Measurements from ENCODE around the gene RPL10A. TPM values are rescaled to one million over a fixed set of nuclear protein-coding genes. Genes with fewer than 3 reads are reported as not detected.

The RPL10A gene
- total RNA-seq, 1 donor from 2014 or later = 643 TPM

DNA sequence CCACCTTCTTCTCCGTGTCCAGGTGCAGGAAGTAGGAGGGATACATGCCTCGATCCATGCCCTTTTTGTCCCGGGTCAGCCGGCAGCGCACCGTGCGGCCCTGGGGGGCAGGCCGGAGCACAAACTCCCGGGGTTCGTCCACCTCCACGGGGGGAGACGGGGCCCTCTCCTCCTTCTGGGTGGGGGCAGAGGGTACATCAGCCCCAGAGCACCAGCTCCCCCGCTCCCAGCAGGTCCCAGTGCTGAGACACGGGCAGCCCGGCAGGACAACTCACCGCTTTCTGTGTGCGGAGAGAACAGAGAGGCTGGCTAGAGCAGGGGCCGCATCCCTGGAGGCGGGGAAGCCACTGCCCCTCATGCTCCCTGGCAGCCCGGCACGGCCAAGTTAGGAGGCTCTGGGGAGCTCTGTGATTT is 37.8 kb downstream of the RPL10A start:
- intact Hi-C loops (cut with DNase I) = no loop called here
- Histone ChIP-seq H3K9me3 (no peaks in the 10 kb centered on the region), H3K4me3 (no peak overlapping the region), H3K36me3 (no peaks in the 10 kb centered on the region), H3K4me1 (no peaks in the 10 kb centered on the region), H3K27me3 (peaks cover 10% of the 10 kb centered on the region), H3K27ac (no peak overlapping the region)
- DNase-seq (ENCODE audit: low spot score in 2 of 2) = no peak
- TF ChIP-seq, protein P1, sequence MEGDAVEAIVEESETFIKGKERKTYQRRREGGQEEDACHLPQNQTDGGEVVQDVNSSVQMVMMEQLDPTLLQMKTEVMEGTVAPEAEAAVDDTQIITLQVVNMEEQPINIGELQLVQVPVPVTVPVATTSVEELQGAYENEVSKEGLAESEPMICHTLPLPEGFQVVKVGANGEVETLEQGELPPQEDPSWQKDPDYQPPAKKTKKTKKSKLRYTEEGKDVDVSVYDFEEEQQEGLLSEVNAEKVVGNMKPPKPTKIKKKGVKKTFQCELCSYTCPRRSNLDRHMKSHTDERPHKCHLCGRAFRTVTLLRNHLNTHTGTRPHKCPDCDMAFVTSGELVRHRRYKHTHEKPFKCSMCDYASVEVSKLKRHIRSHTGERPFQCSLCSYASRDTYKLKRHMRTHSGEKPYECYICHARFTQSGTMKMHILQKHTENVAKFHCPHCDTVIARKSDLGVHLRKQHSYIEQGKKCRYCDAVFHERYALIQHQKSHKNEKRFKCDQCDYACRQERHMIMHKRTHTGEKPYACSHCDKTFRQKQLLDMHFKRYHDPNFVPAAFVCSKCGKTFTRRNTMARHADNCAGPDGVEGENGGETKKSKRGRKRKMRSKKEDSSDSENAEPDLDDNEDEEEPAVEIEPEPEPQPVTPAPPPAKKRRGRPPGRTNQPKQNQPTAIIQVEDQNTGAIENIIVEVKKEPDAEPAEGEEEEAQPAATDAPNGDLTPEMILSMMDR (IDR thresholded peaks at IDR 0.05) = no peak

DNA sequence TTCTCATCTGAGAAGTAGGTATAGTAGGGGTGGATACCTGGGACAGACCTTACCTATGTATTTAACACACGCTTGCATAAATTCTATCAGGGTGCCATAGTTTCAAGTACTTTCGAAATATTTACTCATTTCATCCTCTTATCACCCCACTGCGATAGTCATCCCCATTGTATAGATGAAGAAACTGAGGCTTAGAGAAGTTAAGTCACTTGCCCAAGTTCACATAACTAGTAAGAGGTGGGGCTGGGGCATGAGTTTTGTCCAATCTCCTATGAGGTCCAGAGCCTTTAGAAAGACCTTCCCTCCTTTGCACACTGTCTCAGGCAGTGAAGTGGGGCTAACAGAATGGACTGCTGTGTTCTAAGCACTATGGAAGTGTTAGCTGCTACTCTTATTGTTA is 38.3 kb downstream of the RPL10A start:
- Histone ChIP-seq H3K27ac (no peak overlapping the region), H3K4me3 (no peak overlapping the region), H3K36me3 (no peaks in the 10 kb centered on the region), H3K27me3 (peaks cover 10% of the 10 kb centered on the region), H3K4me1 (peaks cover under 1 to 2% of the 10 kb centered on the region in 2 donors), H3K9me3 (no peaks in the 10 kb centered on the region)
- TF ChIP-seq, protein P1 (IDR thresholded peaks at IDR 0.05) = no peak
- no peak for DNase-seq (ENCODE audit: low spot score in 2 of 2)
- intact Hi-C loops (cut with DNase I) = no loop called here

GRCh38 chr6:35507221-35507620 is 39.0 kb downstream of the RPL10A start:
- Histone ChIP-seq H3K36me3 (no peaks in the 10 kb centered on the region), H3K9me3 (no peaks in the 10 kb centered on the region), H3K4me1 (peaks cover 2 to 3% of the 10 kb centered on the region in 2 donors), H3K4me3 (no peak overlapping the region), H3K27me3 (peaks cover 17% of the 10 kb centered on the region), H3K27ac (no peak overlapping the region)
- intact Hi-C loops (cut with DNase I) = no loop called here
- DNase-seq (ENCODE audit: low spot score in 2 of 2) = no peak
- TF ChIP-seq, protein P1 (IDR thresholded peaks at IDR 0.05) = no peak

DNA sequence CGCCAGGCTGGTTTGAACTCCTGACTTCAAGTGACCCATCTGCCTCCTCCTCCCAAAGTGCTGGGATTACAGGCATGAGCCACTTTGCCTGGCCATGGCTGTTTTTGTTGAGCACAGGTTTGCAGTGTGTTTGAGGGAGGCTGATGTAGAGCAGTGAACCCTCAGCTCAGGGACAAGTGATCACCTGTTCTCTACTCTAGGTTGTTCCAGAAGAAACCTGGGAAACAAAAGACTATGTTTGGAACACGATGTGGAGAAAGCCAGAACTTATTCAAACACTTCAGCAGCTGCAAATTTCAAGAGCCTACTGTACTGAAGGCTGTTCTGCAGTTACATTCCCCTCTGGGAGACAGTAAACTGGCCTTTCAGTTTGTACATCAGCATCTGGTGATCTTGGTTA is 39.8 kb downstream of the RPL10A start:
- DNase-seq (ENCODE audit: low spot score in 2 of 2) = no peak
- peaks cover 2 to 3% of the 10 kb centered on the region in 2 donors for H3K4me1 ChIP-seq
- no peaks in the 10 kb centered on the region for H3K9me3 ChIP-seq
- H3K36me3 ChIP-seq = no peaks in the 10 kb centered on the region
- no peak overlapping the region for H3K27ac ChIP-seq
- TF ChIP-seq, protein P1 (IDR thresholded peaks at IDR 0.05) = no peak
- H3K4me3 ChIP-seq = no peak overlapping the region
- peaks cover 17% of the 10 kb centered on the region for H3K27me3 ChIP-seq
- intact Hi-C loops (cut with DNase I) = no loop called here

DNA sequence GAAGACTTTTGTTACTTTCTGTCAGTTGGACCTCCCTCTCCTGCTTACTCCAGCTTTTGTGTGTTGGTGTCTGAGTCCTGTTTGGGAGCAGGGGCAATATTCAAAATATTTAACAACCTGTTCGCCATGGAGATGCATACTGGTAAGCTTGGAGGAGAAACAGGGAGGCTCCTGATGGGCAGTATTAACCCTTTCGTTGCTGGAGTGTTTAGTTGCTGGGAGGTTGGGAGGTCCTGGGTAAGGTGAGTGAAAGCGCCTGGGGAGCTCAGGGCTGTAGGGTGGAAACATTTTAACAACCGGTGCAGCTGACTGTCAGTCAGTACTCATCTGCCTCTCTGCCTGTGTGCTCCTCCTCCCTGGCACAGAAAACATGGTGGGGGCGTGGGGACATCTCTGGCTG is 40.3 kb downstream of the RPL10A start:
- TF ChIP-seq, protein P1 (IDR thresholded peaks at IDR 0.05) = no peak
- H3K4me3 ChIP-seq = no peak overlapping the region
- peaks cover 2 to 3% of the 10 kb centered on the region in 2 donors for H3K4me1 ChIP-seq
- H3K36me3 ChIP-seq = no peaks in the 10 kb centered on the region
- no peak for DNase-seq (ENCODE audit: low spot score in 2 of 2)
- intact Hi-C loops (cut with DNase I) = no loop called here
- H3K27me3 ChIP-seq = peaks cover 13% of the 10 kb centered on the region
- H3K27ac ChIP-seq = no peak overlapping the region
- no peaks in the 10 kb centered on the region for H3K9me3 ChIP-seq

All from ascending aorta (tissue), 2 donors.